Right lung (tissue), 5 donors: ENCODE data around the gene DNAH3. TPM values are rescaled to one million over a fixed set of nuclear protein-coding genes. Genes with fewer than 3 reads are reported as not detected.
"Not testable (repeated sequence)": the region's sequence is repeated elsewhere in the genome, so short reads cannot be mapped to it uniquely, and the experiment has no call there.

Source experiments
- DNase-seq, 2 donors: peaks; one replicate each; pipeline ENCODE4 v3.0.0-alpha.2; 2013
- polyA plus RNA-seq, 5 donors: library from polyadenylated mRNA; unstranded; fragments of 120-200 nt; gene quantifications; one replicate each; pipeline versions ENCODE4 v1.2.1 to v1.2.3, GENCODE V29; 2013; ENCODE audit warnings: inconsistent platforms in 1 of 5, low replicate concordance in 1 of 5; ENCODE audit not compliant: insufficient read length in 5 of 5, insufficient read depth in 1 of 5

The DNAH3 gene
- polyA plus RNA-seq, 5 donors = 0.69 to 4.5 (median 2.8) TPM

GRCh38 chr16:21125191-21125590 is 25.5 kb downstream of the DNAH3 start:
- no peak for DNase-seq

DNA sequence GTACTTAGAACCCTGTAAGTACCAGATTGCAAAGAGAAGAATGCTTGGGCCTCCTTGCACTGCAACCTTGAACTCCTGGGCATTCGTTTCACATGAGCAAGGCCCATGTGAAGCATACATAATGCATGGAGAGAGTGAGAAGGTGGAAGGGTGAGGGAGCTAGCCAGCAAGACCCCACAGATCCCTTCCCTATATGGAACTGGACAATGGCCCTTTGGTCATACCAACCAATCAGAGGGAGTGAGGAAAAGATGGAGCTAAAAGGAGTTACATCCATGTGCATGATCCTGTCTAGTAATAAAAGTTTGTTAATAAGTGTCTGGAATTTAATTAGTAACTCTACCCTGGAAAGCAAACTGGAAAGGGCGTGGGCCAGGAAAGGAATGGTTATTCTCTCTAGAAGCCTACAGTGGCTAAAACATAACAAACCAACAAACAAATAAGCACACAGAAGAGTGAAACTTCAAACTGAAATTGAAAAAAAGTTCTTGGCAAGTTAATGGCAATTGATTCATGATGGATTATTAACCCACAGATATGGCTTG is 29.6 kb downstream of the DNAH3 start:
- DNase-seq = no peak

- DNase-seq = no peak
Measured at GRCh38 chr16:21117567-21117966, 33.1 kb downstream of the DNAH3 start.

GRCh38 chr16:21116148-21116693 is 34.4 kb downstream of the DNAH3 start:
- DNase-seq = no peak

GRCh38 chr16:21115551-21115950 is 35.1 kb downstream of the DNAH3 start:
- not testable (repeated sequence) for DNase-seq

GRCh38 chr16:21103941-21104860 is 46.4 kb downstream of the DNAH3 start:
- DNase-seq = no peak

- DNase-seq = no peak
Measured at GRCh38 chr16:21101631-21102420, 48.8 kb downstream of the DNAH3 start.

GRCh38 chr16:21100447-21100846 is 50.2 kb downstream of the DNAH3 start:
- no peak for DNase-seq

- DNase-seq = no peak
Measured at GRCh38 chr16:21097151-21097550, 53.5 kb downstream of the DNAH3 start.

DNA sequence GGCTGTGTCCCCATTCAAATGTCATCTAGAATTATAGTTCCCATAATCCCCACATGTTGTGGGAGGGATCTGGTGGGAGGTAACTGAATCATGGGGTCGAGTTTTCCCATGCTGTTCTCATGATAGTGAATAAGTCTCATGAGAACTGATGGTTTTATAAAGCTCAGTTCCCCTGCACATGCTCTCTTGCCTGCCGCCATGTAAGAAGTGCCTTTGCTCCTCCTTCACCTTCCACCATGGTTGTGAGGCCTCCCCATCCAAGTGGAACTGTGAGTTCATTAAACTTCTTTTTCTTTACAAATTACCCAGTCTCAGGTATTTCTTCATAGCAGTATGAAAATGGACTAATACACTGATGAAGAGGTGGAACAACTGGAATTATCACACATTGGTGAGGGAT is 55.9 kb downstream of the DNAH3 start:
- not testable (repeated sequence) for DNase-seq

GRCh38 chr16:21092951-21093350 is 57.7 kb downstream of the DNAH3 start:
- DNase-seq = no peak

DNA sequence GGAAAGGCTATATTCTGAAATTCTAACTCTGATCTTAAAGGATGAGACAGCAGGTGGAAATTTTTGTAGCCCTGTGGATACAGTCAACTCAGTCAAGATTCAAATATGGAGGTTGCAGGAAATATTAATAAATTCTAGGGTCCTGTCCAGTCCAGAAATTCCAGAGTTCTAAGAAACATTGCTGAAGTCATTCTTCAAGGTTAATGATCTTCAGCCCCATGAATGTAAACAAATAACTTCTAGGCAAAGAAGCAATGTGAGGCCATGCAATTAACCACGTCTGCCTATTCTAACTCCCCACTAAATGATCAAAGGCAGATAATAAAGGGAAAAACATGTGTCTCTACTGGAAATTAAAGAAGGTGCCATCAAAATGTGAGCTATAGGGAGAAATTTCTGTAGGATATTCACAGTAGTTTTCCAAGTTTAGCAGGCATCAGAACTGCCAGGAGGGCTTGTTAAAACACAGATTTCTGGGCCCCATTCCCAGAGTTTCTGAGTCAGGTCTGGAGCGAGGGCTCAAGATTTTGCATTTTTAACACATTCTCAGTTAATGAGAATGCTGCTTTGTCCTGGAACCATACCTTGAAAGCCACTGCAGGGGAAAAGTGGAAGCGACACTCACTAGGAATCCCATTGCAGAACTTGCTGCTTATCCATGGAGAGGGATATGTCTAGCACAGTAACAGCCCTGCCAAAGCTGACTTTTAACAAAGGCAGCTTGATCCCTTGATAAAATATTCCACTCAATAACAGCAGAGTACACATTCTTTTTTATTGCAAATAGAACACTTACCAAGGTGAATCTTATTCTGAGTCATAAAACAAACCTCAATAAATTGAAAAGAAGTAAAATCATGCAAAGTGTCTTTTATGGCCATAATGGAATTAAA is 61.8 kb downstream of the DNAH3 start:
- no peak for DNase-seq

GRCh38 chr16:21088143-21088542 is 62.5 kb downstream of the DNAH3 start:
- no peak for DNase-seq

DNA sequence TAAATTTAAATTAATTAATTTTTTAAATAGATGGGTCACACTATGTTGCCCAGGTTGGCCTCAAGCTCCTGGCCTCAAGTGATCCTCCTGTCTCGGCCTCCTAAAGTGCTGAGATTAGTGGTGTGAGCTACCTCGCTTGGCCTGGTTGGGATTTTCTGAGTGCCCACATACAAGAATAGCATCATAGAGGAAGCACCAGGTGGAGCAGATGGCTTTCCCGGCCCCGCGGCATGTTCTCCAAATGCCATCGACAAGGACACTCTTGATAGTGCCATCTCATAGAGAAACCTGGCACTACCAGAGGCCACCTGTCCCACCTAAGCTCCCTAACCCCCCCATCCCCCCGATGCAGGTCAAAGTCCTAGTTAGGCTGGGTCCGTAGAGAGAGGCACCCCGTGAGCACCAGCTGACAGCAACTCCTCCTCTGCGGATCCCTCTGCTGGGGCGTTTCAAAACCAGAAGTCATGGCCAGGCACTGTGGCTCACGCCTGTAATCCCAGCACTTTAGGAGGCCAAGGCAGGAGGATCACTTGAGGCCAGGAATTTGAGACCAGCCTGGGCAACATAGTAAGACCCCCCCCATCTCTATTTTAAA is 65.9 kb downstream of the DNAH3 start:
- DNase-seq = no peak

DNA sequence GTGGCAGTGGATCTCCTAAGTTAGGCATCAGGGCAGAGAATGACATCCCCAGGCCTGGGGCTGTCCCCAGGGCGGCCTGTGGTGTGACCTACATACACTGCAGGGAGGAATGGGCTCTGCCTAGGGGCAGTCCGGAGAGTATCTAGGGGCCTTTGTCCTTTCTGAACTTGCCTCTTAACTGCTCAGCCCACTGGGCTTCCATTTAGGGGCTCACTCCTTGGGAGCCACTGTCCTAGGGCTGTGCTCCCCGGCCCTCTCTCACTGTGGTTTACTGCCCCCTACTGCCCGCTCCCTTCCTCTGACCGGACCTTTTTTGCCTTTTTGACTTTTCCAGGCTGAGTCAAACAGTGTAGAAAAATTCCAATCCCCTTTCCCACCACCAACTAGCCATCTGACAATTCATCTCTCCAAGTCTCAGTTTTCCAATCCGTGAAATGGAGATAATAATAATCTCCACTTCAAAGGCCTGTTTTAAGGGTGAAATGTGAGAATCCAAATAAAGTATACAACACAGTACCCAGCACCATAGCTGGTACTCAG is 66.8 kb downstream of the DNAH3 start:
- peak; percentile 21 to 35 for DNase-seq

DNA sequence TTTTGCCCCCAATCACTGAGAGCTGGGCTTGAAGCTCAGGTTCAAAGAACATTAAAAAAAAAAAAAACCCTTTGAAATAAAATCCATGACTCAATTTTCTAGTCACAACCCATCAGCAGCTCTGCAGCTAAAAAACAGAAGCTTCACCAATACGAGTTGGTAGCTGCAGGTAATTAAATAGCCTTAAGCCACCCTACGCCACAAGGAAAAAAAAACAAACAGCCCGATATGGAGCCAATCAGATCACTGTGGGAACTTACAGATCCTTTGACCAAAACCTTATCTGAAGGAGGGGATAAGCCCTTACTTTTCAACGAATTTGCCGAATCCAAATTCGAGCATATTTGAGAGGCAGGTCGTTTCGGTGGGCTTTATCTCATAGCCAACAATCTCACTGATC is 69.3 kb downstream of the DNAH3 start:
- no peak for DNase-seq

DNA sequence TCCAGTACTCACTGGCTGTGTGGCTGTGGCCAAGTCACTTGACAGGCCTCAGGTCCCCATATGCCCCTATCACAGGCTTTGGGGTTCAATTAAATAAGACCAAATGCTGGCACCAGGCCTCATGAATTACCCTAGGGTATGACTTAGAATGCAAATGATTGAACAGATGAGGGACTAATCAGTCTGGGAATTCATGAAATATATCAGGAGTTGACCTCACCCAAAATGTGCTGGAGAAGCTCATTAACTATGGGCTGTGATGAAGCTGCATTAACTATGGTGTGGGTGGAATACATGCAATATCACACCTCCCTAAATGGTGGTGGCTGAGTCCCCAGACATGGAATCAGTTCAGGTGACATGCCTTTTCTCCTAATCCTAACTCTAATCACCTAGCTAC is 72.1 kb downstream of the DNAH3 start:
- no peak for DNase-seq

DNA sequence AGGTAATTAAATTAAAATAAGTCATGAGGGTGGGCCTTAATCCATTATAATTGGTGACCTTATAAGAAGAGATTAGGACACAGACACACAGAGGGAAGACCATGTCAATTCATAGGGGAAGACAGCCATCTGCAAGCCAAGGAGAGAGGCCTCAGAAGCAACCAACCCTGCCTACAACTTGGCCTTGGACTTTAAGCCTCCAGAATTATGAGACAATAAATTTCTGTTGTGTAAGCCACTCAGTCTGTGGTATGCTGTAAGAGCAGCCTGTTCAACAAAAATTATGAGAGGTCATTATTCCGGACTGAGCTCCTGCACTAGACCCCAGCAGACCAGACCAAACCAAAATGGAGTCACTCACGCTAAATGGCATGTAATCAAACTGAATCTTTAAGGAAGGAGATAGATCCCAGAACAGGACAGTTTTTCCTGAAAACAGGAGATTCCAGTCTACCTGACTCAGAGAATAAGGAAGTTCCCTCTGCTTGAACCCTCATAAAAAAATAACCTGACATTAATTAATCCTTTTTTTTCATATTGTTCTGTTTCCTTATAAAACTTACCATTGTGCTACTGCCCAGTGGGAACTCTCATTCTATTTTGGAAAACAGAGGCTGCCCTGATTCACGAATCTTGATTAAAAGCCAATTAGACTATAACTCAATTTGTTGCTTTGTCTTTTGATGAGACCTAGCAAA is 74.3 kb downstream of the DNAH3 start:
- no peak for DNase-seq

GRCh38 chr16:21075252-21075651 is 75.4 kb downstream of the DNAH3 start:
- DNase-seq = no peak

DNA sequence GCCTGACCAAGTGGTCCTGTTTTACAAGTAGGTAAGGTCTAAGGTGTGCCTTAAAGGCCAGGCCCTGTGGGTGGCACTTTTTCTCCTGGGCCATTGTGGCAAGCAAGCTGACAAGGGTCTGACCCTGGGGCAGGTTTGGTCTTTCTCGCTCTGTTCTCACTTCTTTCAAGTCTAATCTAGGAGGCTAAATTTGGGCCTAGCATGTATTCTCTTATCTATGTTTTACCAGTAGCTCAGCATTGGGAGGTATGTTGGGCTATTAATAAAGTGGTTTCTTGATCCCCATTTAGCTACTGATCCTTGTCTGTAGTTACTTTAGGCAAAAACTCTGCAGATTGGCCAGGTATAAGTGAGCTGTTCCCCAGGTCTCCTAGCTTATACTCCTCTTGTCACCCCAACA is 77.7 kb downstream of the DNAH3 start:
- DNase-seq = no peak
